ENCODE results near the gene TSC22D4.

TSC22D4 gene

GRCh38 chr7:100516135-100516812 is 37.3 kb upstream of the TSC22D4 start:
- no peak for TF ChIP-seq CTCF (IDR thresholded peaks at IDR 0.05; ENCODE audit: low read length, missing control alignments)
- peak; percentile 84 for DNase-seq (ENCODE audit: low read depth)

GRCh38 chr7:100515072-100515532 is 36.1 kb upstream of the TSC22D4 start:
- H3K4me3 ChIP-seq (replicated peaks; ENCODE audit: low read depth, low read length): no peak overlapping the region
- peak; percentile 83 for DNase-seq (ENCODE audit: low read depth)
- no peak for TF ChIP-seq CTCF (IDR thresholded peaks at IDR 0.05; ENCODE audit: low read length, missing control alignments)

More at GRCh38 chr7:100516135-100516812, 37.3 kb upstream of the TSC22D4 start:
- H3K4me3 ChIP-seq (replicated peaks; ENCODE audit: low read depth, low read length): no peak overlapping the region

GRCh38 chr7:100513212-100513810 is 34.3 kb upstream of the TSC22D4 start:
- no peak for DNase-seq (ENCODE audit: low read depth)
- TF ChIP-seq CTCF (IDR thresholded peaks at IDR 0.05; ENCODE audit: low read length, missing control alignments): no peak

GRCh38 chr7:100510437-100511239 is 31.6 kb upstream of the TSC22D4 start:
- H3K4me3 ChIP-seq (replicated peaks; ENCODE audit: low read depth, low read length): no peak overlapping the region
- DNase-seq (ENCODE audit: low read depth): no peak
- no peak for TF ChIP-seq CTCF (IDR thresholded peaks at IDR 0.05; ENCODE audit: low read length, missing control alignments)

More at GRCh38 chr7:100513212-100513810, 34.3 kb upstream of the TSC22D4 start:
- no peak overlapping the region for H3K4me3 ChIP-seq (replicated peaks; ENCODE audit: low read depth, low read length)

GRCh38 chr7:100509231-100509630 is 30.2 kb upstream of the TSC22D4 start:
- no peak overlapping the region for H3K4me3 ChIP-seq (replicated peaks; ENCODE audit: low read depth, low read length)
- peak; percentile 89 for DNase-seq (ENCODE audit: low read depth)
- TF ChIP-seq CTCF (IDR thresholded peaks at IDR 0.05; ENCODE audit: low read length, missing control alignments): no peak

- no peak for TF ChIP-seq CTCF (IDR thresholded peaks at IDR 0.05; ENCODE audit: low read length, missing control alignments)
- no peak for DNase-seq (ENCODE audit: low read depth)
- no peak overlapping the region for H3K4me3 ChIP-seq (replicated peaks; ENCODE audit: low read depth, low read length)
Observed at GRCh38 chr7:100506356-100506923, 27.4 kb upstream of the TSC22D4 start.

Measured in fibroblast of pulmonary artery (primary cell).